Measurements from ENCODE around the gene ATP2B2. TPM values are rescaled to one million over a fixed set of nuclear protein-coding genes. Genes with fewer than 3 reads are reported as not detected.

The ATP2B2 gene
- total and polyA plus RNA-seq, 2 of the 8 experiments (the other 6 are each of a cell fraction or from before 2014, with no cell fraction given), result 0.14 to 1.2 TPM

DNA sequence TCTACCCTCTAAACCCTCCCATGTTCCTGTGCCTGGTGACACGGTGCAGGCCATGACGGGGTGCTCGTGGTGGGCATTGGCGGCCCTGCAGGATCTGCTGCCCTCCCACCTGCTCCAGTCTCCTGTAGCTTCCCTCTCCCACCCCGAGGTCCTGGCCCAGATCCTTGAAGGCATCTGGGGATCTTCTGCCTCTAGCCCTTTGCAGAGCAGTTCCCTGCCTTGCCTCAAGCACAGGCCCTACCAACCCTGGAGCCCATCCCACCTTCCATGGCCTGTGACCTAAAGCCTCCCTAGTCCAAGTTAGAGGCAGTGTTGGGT lies 157.0 kb downstream of the ATP2B2 start:
- ChIA-PET CTCF (ENCODE audit: partially characterized antibody) (interaction anchor here (1.2 to 2.9 kb wide), 2 partner anchors 12 to 520 kb away, joined by 3 to 16 read pairs; no protein-coding TSS in a partner anchor), POLR2A (ENCODE audit: partially characterized antibody) (no interaction called here)
- no peaks in the 10 kb centered on the region for H3K9me3 ChIP-seq (ENCODE audit: insufficient read depth in 2 of 2, low read depth in 1 of 2, low read length in 1 of 2)
- no peak overlapping the region for H4K8ac ChIP-seq (ENCODE audit: extremely low read depth, insufficient read depth, low read length)
- no peaks in the 10 kb centered on the region for H3K23me2 ChIP-seq (ENCODE audit: low read depth, low read length)
- H3K27ac ChIP-seq (ENCODE audit: low read depth, low read length), result no peak overlapping the region
- H3K23ac ChIP-seq (ENCODE audit: insufficient read length), result no peak overlapping the region
- H2BK120ac ChIP-seq (replicated peaks; ENCODE audit: low read depth, low read length), result no peak overlapping the region
- DNase-seq (ENCODE audit: low read depth in 1 of 2, low spot score in 2 of 2) (no peak), FAIRE-seq (no peak)
- no peak overlapping the region for H2BK15ac ChIP-seq (ENCODE audit: low read length)
- H3K4me1 ChIP-seq (replicated peaks in 1 of 4; ENCODE audit: control insufficient read depth in 3 of 4, insufficient read depth in 4 of 4, low read length in 3 of 4), result peaks cover 0 to 5% (median under 1%) of the 10 kb centered on the region in 4 experiments; a peak in 2 of 7 replicates
- H3K4me3 ChIP-seq (ENCODE audit: extremely low read depth in 1 of 4, insufficient read depth in 2 of 4, low read depth in 3 of 4, low read length in 4 of 4), result no peak overlapping the region
- H2BK20ac ChIP-seq (ENCODE audit: low read length), result no peak overlapping the region
- H3K4me2 ChIP-seq (ENCODE audit: insufficient read depth in 1 of 2, low read depth in 2 of 2, low read length in 2 of 2), result no peak overlapping the region
- H3K27me3 ChIP-seq (replicated peaks in 1 of 4; ENCODE audit: control insufficient read depth in 3 of 4, extremely low read depth in 1 of 4, insufficient read depth in 3 of 4, low read length in 3 of 4), result no peaks in the 10 kb centered on the region; a peak in 1 of 7 replicates
- no peak overlapping the region for H4K91ac ChIP-seq (replicated peaks; ENCODE audit: insufficient read length, low read length)
- no peaks in the 10 kb centered on the region for H3K79me1 ChIP-seq (ENCODE audit: low read depth, low read length)
- TF ChIP-seq CEBPB (IDR thresholded peaks at IDR 0.05; ENCODE audit: low read depth, low read length) (no peak), TBP (IDR thresholded peaks at IDR 0.05; ENCODE audit: low read depth, low read length) (no peak), CBX5 (IDR thresholded peaks at IDR 0.05; ENCODE audit: low read depth, low read length) (no peak), JUND (IDR thresholded peaks at IDR 0.05; ENCODE audit: low read length) (no peak), SP1 (IDR thresholded peaks at IDR 0.05; ENCODE audit: low read depth, low read length) (no peak), TAF1 (IDR thresholded peaks at IDR 0.05; ENCODE audit: low read depth, low read length) (no peak), BACH1 (IDR thresholded peaks at IDR 0.05; ENCODE audit: low read length) (no peak)
- H2BK12ac ChIP-seq (ENCODE audit: low read depth, low read length), result no peak overlapping the region
- H4K5ac ChIP-seq (ENCODE audit: insufficient read length, low read depth, low read length), result no peak overlapping the region
- no peak overlapping the region for H2AK5ac ChIP-seq (ENCODE audit: low read depth, low read length)
- H3K79me2 ChIP-seq (ENCODE audit: control insufficient read depth in 1 of 2, insufficient read depth in 2 of 2, low read length in 2 of 2), result no peaks in the 10 kb centered on the region
- peaks cover 0 to 2% of the 10 kb centered on the region in 2 experiments for H4K20me1 ChIP-seq (replicated peaks in 1 of 2; ENCODE audit: control insufficient read depth in 1 of 2, insufficient read depth in 2 of 2, low read length in 2 of 2)
- H3K14ac ChIP-seq (ENCODE audit: insufficient read length), result no peak overlapping the region
- 89% methylated on average over 5 of the region's 5 CpGs; no CpG with 5 or more reads in 1 of the 2 experiments for WGBS, 2 experiments (ENCODE audit: extremely low coverage in 1 of 2, insufficient coverage in 1 of 2, insufficient read length in 1 of 2, insufficient replicate concordance in 2 of 2, low coverage in 1 of 2, low lambda C conversion rate in 2 of 2, missing lambda C conversion rate in 1 of 2)
- H2BK5ac ChIP-seq (ENCODE audit: low read depth, low read length), result no peak overlapping the region
- no peak overlapping the region for H3K18ac ChIP-seq (ENCODE audit: extremely low read depth, low read length)
- H3K56ac ChIP-seq (replicated peaks; ENCODE audit: insufficient read length, low read depth, low read length), result no peak overlapping the region
- no peaks in the 10 kb centered on the region for H3K36me3 ChIP-seq (ENCODE audit: control insufficient read depth in 2 of 4, insufficient read depth in 4 of 4, low read length in 3 of 4)
- no peak overlapping the region for H3K9ac ChIP-seq (replicated peaks in 1 of 4; ENCODE audit: extremely low read depth in 1 of 4, low read depth in 3 of 4, low read length in 3 of 4)
- no peak overlapping the region for H2AFZ ChIP-seq (ENCODE audit: low read length)
- H3K4ac ChIP-seq (replicated peaks; ENCODE audit: insufficient read length, low read depth, low read length), result no peak overlapping the region

Measured in H1 (cell line).